GM18505 (cell line): Measurements from ENCODE around the gene MR1.
"Not testable (repeated sequence)": the region's sequence is repeated elsewhere in the genome, so short reads cannot be mapped to it uniquely, and the experiment has no call there.

Source experiments
- ATAC-seq: cut with Tn5 transposase; IDR thresholded peaks from one replicate; pipeline ENCODE4 v1.9.1; 2021; ENCODE audit not compliant: unreplicated experiment
- POLR2A ChIP-seq: IDR thresholded peaks from 4 replicates; pipeline ENCODE4 v1.6.1; 2011; ENCODE audit warnings: borderline replicate concordance; ENCODE audit not compliant: insufficient read depth, insufficient read length; ENCODE audit errors: extremely low read depth

The MR1 gene

GRCh38 chr1:181016563-181016962, 17.2 kb upstream of the MR1 start:
- ATAC-seq: no peak
- no peak for TF ChIP-seq POLR2A

GRCh38 chr1:181018901-181019681, 14.7 kb upstream of the MR1 start:
- ATAC-seq: no peak
- no peak for TF ChIP-seq POLR2A

- no peak for ATAC-seq
- TF ChIP-seq POLR2A: no peak
Measured at GRCh38 chr1:181021159-181021558, 12.6 kb upstream of the MR1 start.

GRCh38 chr1:181021811-181022434, 11.9 kb upstream of the MR1 start:
- peak; percentile 26 for ATAC-seq
- TF ChIP-seq POLR2A: peak; percentile 56

GRCh38 chr1:181023265-181024057, 10.3 kb upstream of the MR1 start:
- ATAC-seq: no peak
- no peak for TF ChIP-seq POLR2A

- no peak for ATAC-seq
Measured at GRCh38 chr1:181028196-181028595, 5.6 kb upstream of the MR1 start.

GRCh38 chr1:181028615-181029014, 5.2 kb upstream of the MR1 start:
- ATAC-seq: no peak
- no peak for TF ChIP-seq POLR2A

More at GRCh38 chr1:181028196-181028595, 5.6 kb upstream of the MR1 start:
- no peak for TF ChIP-seq POLR2A

GRCh38 chr1:181032535-181032934, 1.2 kb upstream of the MR1 start:
- no peak for ATAC-seq

GRCh38 chr1:181033128-181033798, 520 bp upstream of the MR1 start:
- TF ChIP-seq POLR2A: no peak
- peak; percentile 26 for ATAC-seq

More at GRCh38 chr1:181032535-181032934, 1.2 kb upstream of the MR1 start:
- TF ChIP-seq POLR2A: no peak

GRCh38 chr1:181035210-181035609, 1.4 kb downstream of the MR1 start:
- ATAC-seq: not testable (repeated sequence)

- TF ChIP-seq POLR2A: no peak
- ATAC-seq: no peak
Measured at GRCh38 chr1:181036107-181036836, 2.5 kb downstream of the MR1 start.

GRCh38 chr1:181037386-181037785, 3.6 kb downstream of the MR1 start:
- no peak for ATAC-seq
- TF ChIP-seq POLR2A: no peak
